IPS-18c (cell line): ENCODE results near the gene PIK3CB.
"Not testable (repeated sequence)": the region's sequence is repeated elsewhere in the genome, so short reads cannot be mapped to it uniquely, and the experiment has no call there.

Source experiments
- H3K4me3 ChIP-seq: 2 replicates; pipeline ENCODE4 v1.7.0; 2013; ENCODE audit warnings: low read depth, mild to moderate bottlenecking, low read length, moderate library complexity; ENCODE audit not compliant: insufficient read depth
- H3K9me3 ChIP-seq: one replicate; pipeline ENCODE4 v1.6.1; 2013; ENCODE audit warnings: mild to moderate bottlenecking, low read length, moderate library complexity; ENCODE audit not compliant: control insufficient read depth, insufficient read depth

Gene PIK3CB

DNA sequence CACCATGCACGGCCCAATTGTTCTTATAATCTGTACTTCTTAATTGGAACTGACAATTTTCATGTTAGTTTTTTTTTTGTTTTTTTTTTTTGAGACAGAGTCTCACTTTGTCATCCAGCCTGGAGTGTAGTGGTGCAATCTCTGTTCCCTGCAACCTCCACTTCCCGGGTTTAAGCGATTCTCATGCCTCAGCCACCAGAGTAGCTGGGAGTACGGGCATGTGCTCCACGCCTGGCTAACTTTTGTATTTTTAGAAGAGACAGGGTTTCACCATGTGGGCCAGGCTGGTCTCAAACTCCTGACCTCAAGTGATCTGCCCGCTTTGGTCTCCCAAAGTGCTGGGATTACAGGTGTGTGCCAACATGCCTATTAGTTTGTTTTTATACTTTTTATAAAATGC is 153.8 kb downstream of the PIK3CB start:
- not testable (repeated sequence) for H3K9me3 ChIP-seq, H3K4me3 ChIP-seq

DNA sequence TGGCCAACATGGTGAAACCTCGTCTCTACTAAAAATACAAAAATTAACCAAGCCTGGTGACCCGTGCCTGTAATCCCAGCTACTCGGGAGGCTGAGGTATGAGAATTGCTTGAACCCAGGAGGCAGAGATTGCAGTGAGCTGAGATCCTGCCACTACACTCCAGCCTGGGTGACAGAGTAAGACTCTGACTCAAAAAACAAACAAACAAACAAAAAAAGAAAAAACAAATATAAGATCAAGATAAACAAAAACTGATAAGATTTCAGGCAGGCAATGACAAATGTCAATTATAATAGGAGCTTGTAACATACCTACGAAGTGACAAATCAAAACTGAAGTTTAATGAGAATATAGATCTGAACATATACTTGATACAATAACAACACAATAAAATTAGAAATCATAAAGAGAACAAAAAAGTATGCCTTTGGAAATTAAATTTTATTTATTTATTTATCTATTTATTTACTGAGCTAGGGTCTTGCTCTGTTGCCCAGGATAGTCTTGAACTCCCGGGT is 155.8 kb downstream of the PIK3CB start:
- Histone ChIP-seq H3K4me3 (no peak overlapping the region), H3K9me3 (no peaks in the 10 kb centered on the region)

GRCh38 chr3:138678086-138678485 is 156.6 kb downstream of the PIK3CB start:
- no peaks in the 10 kb centered on the region for H3K9me3 ChIP-seq
- no peak overlapping the region for H3K4me3 ChIP-seq

GRCh38 chr3:138675393-138675792 is 159.3 kb downstream of the PIK3CB start:
- Histone ChIP-seq H3K9me3 (no peaks in the 10 kb centered on the region), H3K4me3 (no peak overlapping the region)

GRCh38 chr3:138673641-138674530 is 160.8 kb downstream of the PIK3CB start:
- H3K4me3 ChIP-seq: no peak overlapping the region
- no peaks in the 10 kb centered on the region for H3K9me3 ChIP-seq

GRCh38 chr3:138670407-138670806 is 164.3 kb downstream of the PIK3CB start:
- no peaks in the 10 kb centered on the region for H3K9me3 ChIP-seq
- H3K4me3 ChIP-seq: no peak overlapping the region

- Histone ChIP-seq H3K4me3 (no peak overlapping the region), H3K9me3 (no peaks in the 10 kb centered on the region)
Observed at GRCh38 chr3:138668107-138668506, 166.6 kb downstream of the PIK3CB start.

DNA sequence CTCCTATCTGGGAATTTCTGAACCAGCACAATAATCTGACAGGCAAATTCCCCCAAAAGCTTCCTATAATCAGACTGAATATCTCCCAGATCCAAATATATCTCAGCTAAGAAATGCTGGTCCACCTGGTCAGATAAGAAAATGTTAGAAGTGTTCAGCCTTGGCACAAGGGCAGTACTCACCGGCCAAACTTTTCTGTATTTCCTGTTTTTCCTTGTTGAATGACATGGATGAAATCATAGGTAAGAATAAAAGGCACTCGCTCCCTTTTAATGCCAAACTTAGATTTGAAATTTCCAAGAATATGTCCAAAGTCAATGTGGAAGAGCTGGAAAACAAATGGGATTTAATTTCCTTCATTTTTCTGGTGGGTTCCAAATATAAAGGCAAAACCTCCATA is 177.2 kb downstream of the PIK3CB start:
- H3K9me3 ChIP-seq: no peaks in the 10 kb centered on the region
- H3K4me3 ChIP-seq: no peak overlapping the region

GRCh38 chr3:138653567-138653966 is 181.2 kb downstream of the PIK3CB start:
- H3K4me3 ChIP-seq: no peak overlapping the region
- peaks cover 17% of the 10 kb centered on the region for H3K9me3 ChIP-seq

DNA sequence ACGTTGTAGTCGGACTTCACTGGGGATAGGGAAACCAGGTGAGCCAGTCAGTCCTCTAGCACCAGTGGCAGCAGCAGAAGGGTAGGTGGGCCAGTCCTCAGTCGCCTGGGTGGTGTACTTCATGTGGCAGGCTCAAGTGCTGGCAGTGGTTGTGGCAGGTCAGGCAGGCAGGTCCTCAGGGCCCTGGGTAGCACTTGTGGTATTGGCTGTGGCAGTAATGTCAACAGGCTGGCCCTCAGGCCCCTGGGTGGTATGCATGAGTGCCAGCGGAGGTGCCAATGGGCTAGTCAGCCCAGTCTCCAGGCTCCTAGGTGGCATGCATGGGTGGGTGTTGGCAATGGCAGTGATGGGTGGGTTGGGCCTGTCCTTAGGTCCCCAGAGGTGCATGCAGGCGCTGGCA is 185.6 kb downstream of the PIK3CB start:
- H3K9me3 ChIP-seq: peaks cover 19% of the 10 kb centered on the region
- no peak overlapping the region; the same call in 1 of the 2 replicates for H3K4me3 ChIP-seq

GRCh38 chr3:138646513-138646912 is 188.2 kb downstream of the PIK3CB start:
- Histone ChIP-seq H3K9me3 (peaks cover 20% of the 10 kb centered on the region), H3K4me3 (no peak overlapping the region)

- H3K4me3 ChIP-seq: no peak overlapping the region
- H3K9me3 ChIP-seq: peaks cover 21% of the 10 kb centered on the region
Observed at GRCh38 chr3:138646008-138646407, 188.7 kb downstream of the PIK3CB start.

- peaks cover 2% of the 10 kb centered on the region for H3K9me3 ChIP-seq
Observed at GRCh38 chr3:138642927-138643253, 191.8 kb downstream of the PIK3CB start.

GRCh38 chr3:138642226-138642926 is 192.4 kb downstream of the PIK3CB start:
- Histone ChIP-seq H3K9me3 (peaks cover 2% of the 10 kb centered on the region), H3K4me3 (no peak overlapping the region)

More at GRCh38 chr3:138642927-138643253, 191.8 kb downstream of the PIK3CB start:
- no peak overlapping the region for H3K4me3 ChIP-seq

GRCh38 chr3:138640537-138640936 is 194.2 kb downstream of the PIK3CB start:
- H3K9me3 ChIP-seq: peaks cover 2% of the 10 kb centered on the region
- no peak overlapping the region for H3K4me3 ChIP-seq

DNA sequence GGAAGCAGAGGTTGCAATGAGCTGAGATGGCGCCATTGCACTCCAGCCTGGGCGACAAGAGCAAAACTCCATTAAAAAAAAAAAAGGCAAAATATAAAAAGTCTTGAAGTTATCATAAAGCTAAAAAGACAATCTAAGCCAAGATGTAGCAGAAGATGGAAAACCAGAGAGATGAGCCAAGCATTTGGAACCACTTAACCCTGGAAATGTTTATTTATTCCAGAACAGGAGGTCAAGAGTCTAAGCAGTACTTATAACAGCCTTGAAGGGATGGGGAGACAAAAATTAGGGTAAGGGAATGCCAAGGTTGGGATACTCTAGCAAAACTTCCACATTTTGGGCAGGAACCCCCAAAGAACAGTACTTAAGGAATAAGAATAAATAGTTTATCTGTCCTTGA is 196.1 kb downstream of the PIK3CB start:
- Histone ChIP-seq H3K9me3 (peaks cover 2% of the 10 kb centered on the region), H3K4me3 (no peak overlapping the region)

GRCh38 chr3:138629526-138629925 is 205.2 kb downstream of the PIK3CB start:
- Histone ChIP-seq H3K4me3 (no peak overlapping the region), H3K9me3 (no peaks in the 10 kb centered on the region)

DNA sequence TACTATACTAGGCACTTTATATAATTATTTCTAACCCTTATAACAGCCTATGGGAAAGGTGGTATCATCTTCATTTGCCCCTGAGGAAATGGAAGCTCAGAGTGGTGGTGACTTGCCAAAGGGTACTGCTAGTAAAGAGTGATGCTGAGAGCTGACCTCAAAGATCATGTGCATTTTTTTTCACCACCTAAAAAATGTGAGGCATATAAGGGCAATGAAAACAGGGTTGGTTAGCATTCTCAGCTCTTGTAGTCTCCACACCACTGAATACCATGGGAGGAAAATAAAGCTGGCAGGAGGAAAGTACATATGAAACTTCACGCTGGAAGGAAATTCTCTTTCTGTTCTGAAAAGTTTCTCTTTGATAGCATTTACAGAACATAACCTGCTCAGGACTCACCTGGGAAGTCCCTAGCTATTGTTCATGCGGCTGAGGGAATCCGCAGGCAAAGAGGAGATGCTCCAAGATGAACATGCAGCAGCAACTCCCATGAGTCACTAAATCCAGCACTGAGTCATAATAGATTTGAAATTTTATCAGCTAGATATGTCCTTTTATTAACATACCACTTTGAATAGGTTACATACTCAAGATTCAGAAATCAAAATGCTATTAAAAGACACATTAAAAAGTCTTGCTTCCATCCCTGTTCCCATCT is 208.9 kb downstream of the PIK3CB start:
- H3K4me3 ChIP-seq: no peak overlapping the region
- H3K9me3 ChIP-seq: no peaks in the 10 kb centered on the region
